ENCODE results near the gene SREBF2.

Gene SREBF2

GRCh38 chr22:41909310-41910049 lies 76.6 kb downstream of the SREBF2 start:
- no peak for DNase-seq

- DNase-seq, result no peak
Measured at GRCh38 chr22:41910050-41911000, 77.4 kb downstream of the SREBF2 start.

DNA sequence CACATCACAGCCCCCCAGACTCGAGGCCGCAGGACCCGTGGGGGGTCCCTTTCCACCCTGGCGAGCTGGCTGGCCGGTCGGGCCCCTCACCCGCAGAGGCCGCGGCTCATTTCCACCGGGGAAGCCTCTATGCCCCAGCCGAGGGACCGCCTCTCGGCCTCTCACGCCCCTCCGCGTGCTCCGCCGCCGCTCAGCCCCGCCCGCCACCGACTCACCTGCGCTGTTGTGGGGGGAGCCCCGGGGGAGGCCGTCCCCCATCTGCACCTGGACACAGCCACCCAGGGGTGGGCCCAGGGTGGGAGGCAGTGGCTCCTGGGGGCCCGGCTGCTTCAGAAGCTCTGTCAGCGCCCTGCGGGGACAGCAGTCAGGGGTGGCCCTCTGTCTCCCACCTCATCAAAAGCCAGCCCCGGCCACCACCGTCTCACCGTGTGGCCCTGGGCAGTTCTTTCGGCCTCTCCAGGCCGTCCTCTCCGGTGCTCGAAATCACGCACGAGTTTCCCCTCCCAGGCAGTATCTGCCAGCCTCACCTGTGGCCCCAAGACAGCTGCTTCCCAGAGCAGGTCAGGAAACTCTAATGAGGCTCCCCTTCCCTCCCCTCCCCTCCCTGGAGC lies 78.2 kb downstream of the SREBF2 start:
- DNase-seq, result no peak

DNA sequence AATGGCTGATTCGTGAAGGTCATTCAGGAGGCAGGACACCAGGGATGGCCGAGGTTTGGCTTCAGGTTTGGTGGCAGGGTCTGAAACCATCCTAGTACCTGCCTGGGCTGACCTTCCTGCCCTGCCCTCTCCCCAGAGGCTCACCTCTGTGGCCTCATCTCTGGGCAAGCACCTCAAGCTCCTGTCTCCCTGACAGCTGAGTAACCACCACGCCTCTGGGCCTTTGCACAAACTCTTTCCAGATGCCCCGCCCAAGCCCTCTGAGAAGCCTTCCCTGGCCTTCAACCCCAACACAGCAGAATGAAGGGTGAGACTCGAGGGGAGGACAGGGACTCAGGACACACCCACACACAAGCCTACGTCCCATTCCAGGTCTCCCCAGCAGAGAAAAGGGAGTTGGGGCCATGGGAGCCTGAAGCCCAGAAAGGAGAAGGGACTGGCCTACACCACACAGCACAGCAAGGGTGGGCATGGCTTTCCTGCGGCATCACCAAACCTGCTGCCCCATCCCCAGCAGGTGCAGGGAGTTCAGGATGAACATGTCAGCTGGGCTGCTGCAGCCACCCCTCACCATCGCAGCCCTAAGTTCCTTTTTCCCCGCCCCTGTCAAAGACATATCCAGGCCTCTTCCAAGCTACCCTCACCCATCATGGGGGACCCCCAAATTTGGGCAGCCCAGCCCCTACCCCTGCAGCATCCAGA lies 79.6 kb downstream of the SREBF2 start:
- no peak for DNase-seq

DNA sequence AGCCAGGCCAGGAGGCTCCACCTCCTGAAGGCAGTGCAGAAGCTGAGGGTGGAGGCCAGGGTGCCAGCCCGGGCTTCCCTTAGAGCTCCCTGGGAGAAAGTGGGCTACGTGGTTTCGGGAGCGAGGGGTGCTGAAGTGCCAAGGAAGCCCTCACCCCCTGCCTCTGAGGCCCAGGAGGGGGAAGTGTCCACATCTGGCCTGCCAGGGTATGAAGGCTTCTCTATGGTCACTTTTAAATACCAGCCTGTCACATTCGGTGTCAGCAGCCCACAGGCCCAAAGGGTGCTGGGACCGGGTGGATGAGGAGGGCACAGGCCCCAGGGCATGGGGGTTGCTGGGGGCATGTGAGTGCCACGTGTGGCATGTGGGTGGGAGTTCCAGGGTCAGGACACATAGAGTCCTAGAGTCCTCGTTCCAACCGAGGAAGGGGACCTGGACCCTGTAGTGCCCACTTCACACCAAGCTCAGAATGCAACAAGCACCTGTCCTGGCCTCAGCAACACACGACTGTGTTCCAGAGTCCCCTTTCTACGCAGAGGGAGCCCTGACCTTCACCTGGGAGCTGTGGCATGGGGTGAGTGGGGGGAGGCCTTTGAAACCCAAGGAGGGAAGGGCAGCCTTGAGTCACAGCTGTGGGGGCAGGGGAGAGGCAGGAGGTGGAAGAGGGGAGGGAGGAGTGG lies 80.3 kb downstream of the SREBF2 start:
- no peak for DNase-seq

GRCh38 chr22:41913842-41914534 lies 81.1 kb downstream of the SREBF2 start:
- no peak for DNase-seq

- DNase-seq, result no peak
Measured at GRCh38 chr22:41914611-41915034, 81.7 kb downstream of the SREBF2 start.

DNA sequence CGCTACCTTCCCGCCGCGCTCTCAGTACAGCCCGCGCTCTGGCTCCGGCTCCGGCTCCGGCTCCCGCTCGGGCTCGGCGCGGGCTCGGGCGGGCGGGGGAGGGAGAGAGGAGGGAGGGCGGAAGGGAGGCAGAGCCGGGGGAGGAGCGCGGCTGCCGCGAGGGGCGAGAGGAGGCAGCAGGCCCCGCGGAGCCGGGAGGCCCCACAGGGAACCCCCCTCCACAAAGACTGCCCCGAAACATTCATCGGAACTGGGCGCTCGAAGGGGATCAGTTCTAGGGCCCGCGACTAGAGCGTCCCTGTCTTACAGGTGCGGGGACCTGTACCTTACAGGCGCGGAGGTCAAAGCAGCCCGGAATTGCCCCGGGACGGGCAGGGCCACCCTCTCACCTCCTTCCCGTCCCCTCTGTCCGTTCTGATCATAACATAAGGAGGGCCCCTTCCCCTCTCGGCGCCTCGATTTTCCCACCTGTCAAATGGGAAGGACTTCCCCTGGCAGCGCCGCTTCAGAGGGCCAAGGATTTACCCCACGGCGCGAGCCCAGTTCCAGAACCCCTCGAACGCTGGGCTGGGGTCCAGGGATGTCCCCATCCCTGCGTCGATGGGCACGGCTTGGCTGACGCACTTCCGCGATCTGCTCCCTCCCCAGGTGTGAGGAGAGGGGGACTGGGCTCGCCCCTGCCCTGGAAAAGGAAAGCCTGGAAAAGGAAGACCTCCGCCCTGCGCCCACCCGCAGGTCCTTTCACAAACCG lies 82.3 kb downstream of the SREBF2 start, which contains the start of gene SHISA8:
SHISA8 (minus strand) TSS at position 40 of the 751 bp plus-strand sequence. CDS start 407 bp downstream, outside the sequence.
- DNase-seq, result peak; percentile 77

- no peak for DNase-seq
Measured at GRCh38 chr22:41915786-41916493, 83.0 kb downstream of the SREBF2 start.

- no peak for DNase-seq
Measured at GRCh38 chr22:41916745-41917358, 83.9 kb downstream of the SREBF2 start.

- DNase-seq, result no peak
Measured at GRCh38 chr22:41917375-41917902, 84.5 kb downstream of the SREBF2 start.

DNA sequence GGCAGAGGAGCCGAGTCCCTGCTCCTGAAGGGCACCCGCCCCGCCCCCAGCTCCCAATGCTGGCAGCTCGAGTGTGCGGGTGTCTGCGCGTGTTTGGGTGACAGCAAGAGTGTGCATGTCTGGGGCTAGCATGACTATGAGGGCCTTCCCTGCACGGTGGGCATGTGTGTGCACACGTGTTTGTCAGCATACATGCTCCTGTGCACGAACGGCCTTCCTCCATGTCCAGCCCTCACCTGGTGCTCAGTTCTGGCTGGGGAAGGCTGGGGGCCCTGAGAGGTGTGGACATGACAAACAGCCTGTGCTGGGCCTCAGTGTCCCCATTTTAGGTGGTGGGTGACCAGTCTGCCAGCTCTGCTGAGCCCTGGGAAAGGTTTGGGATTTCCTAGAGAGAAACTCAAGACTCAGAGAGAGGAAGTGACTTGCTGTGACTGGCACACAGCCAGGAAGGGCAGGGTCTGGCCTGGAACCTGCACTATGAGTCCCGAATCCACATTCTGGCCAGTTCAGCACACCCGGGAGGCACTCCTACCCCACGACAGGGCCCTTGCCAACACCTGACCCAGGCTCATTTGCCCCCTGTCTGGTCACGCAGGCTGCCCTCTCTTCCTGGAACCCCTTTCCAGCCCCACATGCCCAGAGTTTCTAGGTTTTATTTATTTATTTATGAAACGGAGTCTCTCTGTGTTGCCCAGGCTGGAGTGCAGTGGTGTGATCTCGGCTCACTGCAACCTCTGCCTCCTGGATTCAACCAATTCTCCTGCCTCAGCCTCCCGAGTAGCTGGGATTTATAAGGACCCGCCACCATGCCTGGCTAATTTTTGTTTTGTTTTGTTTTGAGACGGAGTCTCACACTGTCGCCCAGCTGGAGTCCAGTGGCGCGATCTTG lies 85.2 kb downstream of the SREBF2 start:
- peak; percentile 64 for DNase-seq

DNA sequence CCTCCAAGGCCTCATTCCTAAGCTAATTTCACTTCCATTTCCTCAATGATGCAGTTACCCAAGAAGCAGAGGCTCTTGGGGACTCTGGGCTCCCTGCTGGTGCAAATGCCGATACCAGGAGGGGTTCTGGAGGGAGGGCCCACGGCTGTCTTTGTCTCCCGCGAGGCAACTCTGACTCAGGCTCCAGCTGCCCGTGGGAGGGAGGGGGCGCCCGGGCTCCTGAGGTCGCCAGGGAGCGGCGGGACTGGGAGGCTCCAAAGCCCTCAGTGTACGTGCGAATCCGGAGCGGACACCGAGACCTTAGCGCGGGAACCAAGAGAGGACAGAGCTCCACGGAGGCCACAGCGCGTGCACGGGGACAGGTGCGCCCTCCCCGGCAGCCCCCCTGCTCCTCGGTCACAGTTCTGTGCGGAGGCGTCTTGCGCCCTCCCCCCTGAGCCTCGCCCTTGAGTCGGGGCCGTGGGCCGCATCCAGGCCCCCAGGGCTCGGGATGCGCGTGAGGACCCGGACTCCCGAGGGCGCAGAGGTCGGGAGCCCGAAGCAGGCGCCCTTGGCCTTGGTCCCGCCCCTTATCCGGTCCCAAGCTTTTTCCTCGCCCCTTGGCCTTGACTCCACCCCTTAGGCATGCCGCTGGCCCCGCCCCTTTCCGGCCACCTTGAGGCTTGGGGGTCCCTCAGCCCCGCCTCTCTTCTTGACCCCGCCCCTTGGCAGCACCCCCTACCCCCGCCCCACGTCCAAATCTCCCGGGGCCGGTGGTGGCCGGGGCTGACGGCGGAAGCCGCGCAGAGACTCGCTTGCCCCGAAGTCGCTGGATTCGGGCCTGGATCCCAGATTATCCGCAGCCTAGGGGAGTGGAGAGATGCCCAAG lies 86.7 kb downstream of the SREBF2 start:
- no peak for DNase-seq

DNA sequence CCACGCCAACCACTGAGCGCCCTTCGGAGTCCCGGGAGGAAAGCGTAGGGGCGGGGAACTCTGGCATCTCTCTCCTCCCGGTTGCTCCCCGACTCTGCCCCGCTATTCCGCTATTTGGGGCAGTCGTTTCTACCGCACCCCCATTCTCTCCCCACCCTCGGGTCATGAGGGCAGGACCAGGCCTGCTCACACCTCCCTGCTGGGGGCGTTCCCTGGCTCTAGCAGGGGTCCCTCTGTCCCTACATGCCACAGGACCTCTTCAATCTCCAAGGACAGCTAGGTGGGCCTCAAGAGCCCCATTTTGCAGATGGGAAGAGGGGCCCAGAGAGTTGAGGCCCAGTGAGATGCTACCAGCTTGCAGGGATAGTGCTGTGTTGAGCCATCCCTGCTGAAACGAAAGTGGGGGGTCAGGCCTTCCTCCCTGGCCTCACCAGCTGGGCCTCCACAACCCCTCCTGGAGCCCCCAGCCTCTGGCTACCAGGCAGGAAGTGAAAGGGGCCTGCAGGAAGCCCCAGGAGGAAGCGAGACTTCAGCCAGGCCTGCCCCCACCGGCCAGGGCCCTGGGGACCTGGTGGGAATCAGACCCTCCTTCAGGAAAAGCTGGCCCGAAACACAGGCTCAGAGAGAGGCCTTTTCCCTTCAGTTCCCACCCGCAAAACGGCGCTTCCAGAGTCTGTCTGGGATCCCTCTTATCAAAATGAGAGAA lies 87.5 kb downstream of the SREBF2 start:
- DNase-seq, result no peak

GRCh38 chr22:41922328-41922727 lies 89.4 kb downstream of the SREBF2 start:
- no peak for DNase-seq

- DNase-seq, result no peak
Measured at GRCh38 chr22:41922940-41923594, 90.2 kb downstream of the SREBF2 start.

Measured in right hindlimb (tissue), 1 donor.